Measurements from ENCODE around the gene THSD4.

GRCh38 chr15:71195242-71195641, 80.0 kb downstream of the THSD4 start:
- TF ChIP-seq, protein P1, sequence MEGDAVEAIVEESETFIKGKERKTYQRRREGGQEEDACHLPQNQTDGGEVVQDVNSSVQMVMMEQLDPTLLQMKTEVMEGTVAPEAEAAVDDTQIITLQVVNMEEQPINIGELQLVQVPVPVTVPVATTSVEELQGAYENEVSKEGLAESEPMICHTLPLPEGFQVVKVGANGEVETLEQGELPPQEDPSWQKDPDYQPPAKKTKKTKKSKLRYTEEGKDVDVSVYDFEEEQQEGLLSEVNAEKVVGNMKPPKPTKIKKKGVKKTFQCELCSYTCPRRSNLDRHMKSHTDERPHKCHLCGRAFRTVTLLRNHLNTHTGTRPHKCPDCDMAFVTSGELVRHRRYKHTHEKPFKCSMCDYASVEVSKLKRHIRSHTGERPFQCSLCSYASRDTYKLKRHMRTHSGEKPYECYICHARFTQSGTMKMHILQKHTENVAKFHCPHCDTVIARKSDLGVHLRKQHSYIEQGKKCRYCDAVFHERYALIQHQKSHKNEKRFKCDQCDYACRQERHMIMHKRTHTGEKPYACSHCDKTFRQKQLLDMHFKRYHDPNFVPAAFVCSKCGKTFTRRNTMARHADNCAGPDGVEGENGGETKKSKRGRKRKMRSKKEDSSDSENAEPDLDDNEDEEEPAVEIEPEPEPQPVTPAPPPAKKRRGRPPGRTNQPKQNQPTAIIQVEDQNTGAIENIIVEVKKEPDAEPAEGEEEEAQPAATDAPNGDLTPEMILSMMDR (IDR thresholded peaks at IDR 0.05; ENCODE audit: low read length): no peak
- TF ChIP-seq EZH2phosphoT487 (IDR thresholded peaks at IDR 0.05; ENCODE audit: low read length): no peak

Data from MM.1S (cell line).